ENCODE measurements around the gene PSG6. TPM values are rescaled to one million over a fixed set of nuclear protein-coding genes. Genes with fewer than 3 reads are reported as not detected.
"Not testable (repeated sequence)": the region's sequence is repeated elsewhere in the genome, so short reads cannot be mapped to it uniquely, and the experiment has no call there.

PSG6 gene
- total RNA-seq, 1 donor from 2014 or later: not detected

DNA sequence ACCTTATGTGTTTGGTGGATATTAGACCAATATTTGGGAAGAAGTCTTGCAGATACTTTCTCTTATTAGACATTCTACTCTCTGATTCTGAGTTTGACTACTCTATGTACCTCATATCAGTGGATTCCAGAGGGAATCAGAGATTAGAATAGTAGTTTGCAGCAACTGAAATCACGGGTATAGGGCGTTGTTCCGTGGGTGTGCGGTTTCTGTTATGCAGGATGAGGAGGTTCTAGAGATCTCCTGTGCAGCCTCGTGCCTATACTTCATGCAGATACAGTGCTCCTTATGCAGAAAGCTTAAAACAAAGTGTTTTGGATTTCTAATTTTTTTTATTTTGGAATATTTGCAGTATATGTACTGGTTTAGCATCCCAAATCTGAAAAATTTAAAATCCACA lies 6.0 kb downstream of the PSG6 start:
- not testable (repeated sequence) for H3K27me3 Mint-ChIP-seq (ENCODE audit: low read depth); H3K27ac Mint-ChIP-seq (ENCODE audit: unreplicated experiment); H3K4me1 Mint-ChIP-seq; H3K4me3 Mint-ChIP-seq; H3K9me3 Mint-ChIP-seq; H3K36me3 Mint-ChIP-seq (ENCODE audit: low read depth); DNase-seq (ENCODE audit: low read depth, low spot score)

GRCh38 chr19:42906162-42906561 lies 11.5 kb downstream of the PSG6 start:
- H3K4me1 Mint-ChIP-seq; H3K9me3 Mint-ChIP-seq; H3K36me3 Mint-ChIP-seq (ENCODE audit: low read depth); H3K4me3 Mint-ChIP-seq; H3K27me3 Mint-ChIP-seq (ENCODE audit: low read depth); DNase-seq (ENCODE audit: low read depth, low spot score); H3K27ac Mint-ChIP-seq (ENCODE audit: unreplicated experiment): not testable (repeated sequence)

- not testable (repeated sequence) for H3K27ac Mint-ChIP-seq (ENCODE audit: unreplicated experiment); DNase-seq (ENCODE audit: low read depth, low spot score); H3K4me1 Mint-ChIP-seq; H3K27me3 Mint-ChIP-seq (ENCODE audit: low read depth); H3K4me3 Mint-ChIP-seq; H3K36me3 Mint-ChIP-seq (ENCODE audit: low read depth)
- H3K9me3 Mint-ChIP-seq: peaks cover 18% of the 10 kb centered on the region
Observed at GRCh38 chr19:42900561-42900960, 17.1 kb downstream of the PSG6 start.

- not testable (repeated sequence) for H3K27ac Mint-ChIP-seq (ENCODE audit: unreplicated experiment); H3K36me3 Mint-ChIP-seq (ENCODE audit: low read depth)
Observed at GRCh38 chr19:42899674-42900073, 18.0 kb downstream of the PSG6 start.

GRCh38 chr19:42899110-42899509 lies 18.6 kb downstream of the PSG6 start:
- peaks cover 18% of the 10 kb centered on the region for H3K9me3 Mint-ChIP-seq
- H3K36me3 Mint-ChIP-seq (ENCODE audit: low read depth); H3K4me1 Mint-ChIP-seq; H3K27ac Mint-ChIP-seq (ENCODE audit: unreplicated experiment); H3K4me3 Mint-ChIP-seq; DNase-seq (ENCODE audit: low read depth, low spot score); H3K27me3 Mint-ChIP-seq (ENCODE audit: low read depth): not testable (repeated sequence)

More at GRCh38 chr19:42899674-42900073, 18.0 kb downstream of the PSG6 start:
- not testable (repeated sequence) for H3K27me3 Mint-ChIP-seq (ENCODE audit: low read depth); H3K4me3 Mint-ChIP-seq; DNase-seq (ENCODE audit: low read depth, low spot score); H3K4me1 Mint-ChIP-seq
- H3K9me3 Mint-ChIP-seq: peaks cover 18% of the 10 kb centered on the region

GRCh38 chr19:42898656-42899055 lies 19.0 kb downstream of the PSG6 start:
- not testable (repeated sequence) for H3K4me3 Mint-ChIP-seq; H3K4me1 Mint-ChIP-seq; H3K36me3 Mint-ChIP-seq (ENCODE audit: low read depth); H3K27me3 Mint-ChIP-seq (ENCODE audit: low read depth); H3K27ac Mint-ChIP-seq (ENCODE audit: unreplicated experiment); DNase-seq (ENCODE audit: low read depth, low spot score)
- peaks cover 18% of the 10 kb centered on the region for H3K9me3 Mint-ChIP-seq

GRCh38 chr19:42897729-42898128 lies 20.0 kb downstream of the PSG6 start:
- H3K4me1 Mint-ChIP-seq; H3K4me3 Mint-ChIP-seq; H3K36me3 Mint-ChIP-seq (ENCODE audit: low read depth); DNase-seq (ENCODE audit: low read depth, low spot score); H3K27ac Mint-ChIP-seq (ENCODE audit: unreplicated experiment); H3K27me3 Mint-ChIP-seq (ENCODE audit: low read depth): not testable (repeated sequence)
- H3K9me3 Mint-ChIP-seq: peaks cover 17% of the 10 kb centered on the region

- H3K4me1 Mint-ChIP-seq; H3K4me3 Mint-ChIP-seq; DNase-seq (ENCODE audit: low read depth, low spot score); H3K27ac Mint-ChIP-seq (ENCODE audit: unreplicated experiment); H3K27me3 Mint-ChIP-seq (ENCODE audit: low read depth): not testable (repeated sequence)
- peaks cover 13% of the 10 kb centered on the region for H3K36me3 Mint-ChIP-seq (ENCODE audit: low read depth)
- H3K9me3 Mint-ChIP-seq: peaks cover 15% of the 10 kb centered on the region
Observed at GRCh38 chr19:42890446-42890845, 27.2 kb downstream of the PSG6 start.

DNA sequence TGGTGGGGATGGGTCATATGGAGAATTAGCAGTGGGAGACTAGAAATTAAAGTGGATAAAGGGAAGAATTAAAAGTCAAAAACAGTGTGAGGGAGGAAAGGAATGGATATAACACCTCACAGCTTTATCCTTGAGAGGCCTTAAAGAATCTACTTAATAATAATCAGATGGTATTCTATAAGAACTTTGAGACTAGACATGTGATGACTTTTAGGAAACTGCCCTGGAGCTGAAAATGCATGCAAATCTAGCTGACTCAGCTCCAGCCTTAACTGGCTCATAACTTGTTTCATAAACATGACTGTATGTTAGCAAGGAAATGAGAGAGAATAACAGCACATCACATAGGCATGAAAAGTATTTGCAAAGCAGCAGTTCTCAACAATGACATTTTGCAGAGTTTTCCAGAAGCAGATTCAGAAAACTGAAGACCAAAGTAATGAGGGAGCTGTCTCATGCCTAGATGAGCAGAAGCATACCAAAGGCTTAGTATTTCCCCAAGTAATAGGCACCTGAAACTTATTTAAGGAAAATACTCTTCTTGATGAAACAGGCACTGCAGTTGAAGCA lies 29.7 kb downstream of the PSG6 start:
- not testable (repeated sequence) for H3K4me3 Mint-ChIP-seq; H3K27me3 Mint-ChIP-seq (ENCODE audit: low read depth); DNase-seq (ENCODE audit: low read depth, low spot score); H3K27ac Mint-ChIP-seq (ENCODE audit: unreplicated experiment); H3K4me1 Mint-ChIP-seq
- H3K9me3 Mint-ChIP-seq: peaks cover 21% of the 10 kb centered on the region
- H3K36me3 Mint-ChIP-seq (ENCODE audit: low read depth): peaks cover 16% of the 10 kb centered on the region

DNA sequence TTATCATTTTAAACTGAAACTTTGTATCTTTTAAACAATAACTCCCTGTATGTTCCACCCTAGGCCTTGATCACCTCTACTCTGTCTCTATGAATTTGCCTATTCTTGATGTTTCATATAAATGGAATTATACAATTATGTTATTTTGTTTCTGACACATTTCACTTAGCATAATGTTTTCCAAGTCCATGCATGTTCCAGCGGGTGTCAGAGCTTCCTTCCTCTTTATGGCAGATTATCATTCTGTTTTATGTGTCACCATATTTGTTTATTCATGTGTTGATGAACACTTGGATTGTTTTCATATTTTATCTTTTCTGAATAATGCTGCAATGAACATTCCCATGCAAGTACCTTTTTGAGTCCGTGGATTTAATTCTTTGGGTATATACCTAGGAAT lies 35.0 kb downstream of the PSG6 start:
- not testable (repeated sequence) for H3K4me1 Mint-ChIP-seq; H3K4me3 Mint-ChIP-seq; DNase-seq (ENCODE audit: low read depth, low spot score); H3K27me3 Mint-ChIP-seq (ENCODE audit: low read depth); H3K27ac Mint-ChIP-seq (ENCODE audit: unreplicated experiment)
- Mint-ChIP-seq H3K9me3 (peaks cover 18% of the 10 kb centered on the region), H3K36me3 (ENCODE audit: low read depth) (peaks cover 13% of the 10 kb centered on the region)

- H3K4me3 Mint-ChIP-seq; DNase-seq (ENCODE audit: low read depth, low spot score); H3K27ac Mint-ChIP-seq (ENCODE audit: unreplicated experiment); H3K27me3 Mint-ChIP-seq (ENCODE audit: low read depth); H3K4me1 Mint-ChIP-seq: not testable (repeated sequence)
- Mint-ChIP-seq H3K36me3 (ENCODE audit: low read depth) (peaks cover 11% of the 10 kb centered on the region), H3K9me3 (peaks cover 15% of the 10 kb centered on the region)
Observed at GRCh38 chr19:42882010-42882409, 35.7 kb downstream of the PSG6 start.

- not testable (repeated sequence) for DNase-seq (ENCODE audit: low read depth, low spot score); H3K4me3 Mint-ChIP-seq; H3K27ac Mint-ChIP-seq (ENCODE audit: unreplicated experiment); H3K4me1 Mint-ChIP-seq; H3K27me3 Mint-ChIP-seq (ENCODE audit: low read depth); H3K36me3 Mint-ChIP-seq (ENCODE audit: low read depth)
- peaks cover 15% of the 10 kb centered on the region for H3K9me3 Mint-ChIP-seq
Observed at GRCh38 chr19:42881279-42881678, 36.4 kb downstream of the PSG6 start.

DNA sequence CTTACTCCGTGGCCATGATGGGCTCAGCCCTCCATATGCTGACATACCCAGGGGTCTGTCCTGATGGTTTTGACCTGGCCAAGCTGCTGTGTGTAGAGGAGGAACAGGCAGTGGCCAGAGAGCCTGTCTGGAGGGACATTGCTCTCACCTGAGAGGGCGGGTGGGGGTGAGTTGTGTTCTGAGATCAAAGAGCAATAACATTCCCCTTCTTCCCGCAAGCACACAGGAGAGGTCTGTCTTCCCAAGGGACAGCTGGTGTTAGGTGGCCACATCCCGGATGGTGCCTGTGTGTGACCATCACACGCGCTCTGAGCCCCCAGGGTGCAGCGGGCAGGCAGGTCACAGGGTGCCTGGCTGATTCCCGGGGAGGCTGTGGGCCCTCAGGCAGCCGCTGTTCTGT lies 37.1 kb downstream of the PSG6 start:
- not testable (repeated sequence) for H3K27ac Mint-ChIP-seq (ENCODE audit: unreplicated experiment); H3K4me1 Mint-ChIP-seq; H3K4me3 Mint-ChIP-seq; DNase-seq (ENCODE audit: low read depth, low spot score); H3K27me3 Mint-ChIP-seq (ENCODE audit: low read depth); H3K36me3 Mint-ChIP-seq (ENCODE audit: low read depth)
- H3K9me3 Mint-ChIP-seq: peaks cover 11% of the 10 kb centered on the region
